ENCODE data around the gene GASK1A. TPM values are rescaled to one million over a fixed set of nuclear protein-coding genes. Genes with fewer than 3 reads are reported as not detected.
A peak's percentile ranks its signal among the peaks of the same experiment; 100 is the strongest.

The GASK1A gene
- total and polyA plus RNA-seq, 2 donors, result 10.5 to 25.1 TPM

DNA sequence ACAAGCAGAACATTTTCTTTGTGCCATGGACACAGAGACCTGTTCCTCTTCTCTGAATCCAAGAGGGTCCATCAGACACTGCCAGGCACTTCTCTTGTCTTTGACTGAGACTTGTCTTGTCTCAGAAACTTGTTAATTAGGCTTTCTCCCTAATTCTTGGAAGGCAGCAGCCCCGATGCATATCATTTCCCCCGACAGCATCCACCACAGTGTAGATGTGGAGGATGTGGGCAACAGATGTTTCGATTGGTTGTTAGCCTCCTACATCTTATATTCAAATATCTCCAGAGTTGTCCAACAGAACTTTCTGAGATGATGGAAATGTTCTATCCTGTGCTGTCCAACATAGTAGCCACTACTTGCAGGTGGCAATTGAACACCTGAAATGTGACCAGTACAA lies 15.5 kb downstream of the GASK1A start:
- 94% methylated on average over 3 of the region's 3 CpGs for WGBS

DNA sequence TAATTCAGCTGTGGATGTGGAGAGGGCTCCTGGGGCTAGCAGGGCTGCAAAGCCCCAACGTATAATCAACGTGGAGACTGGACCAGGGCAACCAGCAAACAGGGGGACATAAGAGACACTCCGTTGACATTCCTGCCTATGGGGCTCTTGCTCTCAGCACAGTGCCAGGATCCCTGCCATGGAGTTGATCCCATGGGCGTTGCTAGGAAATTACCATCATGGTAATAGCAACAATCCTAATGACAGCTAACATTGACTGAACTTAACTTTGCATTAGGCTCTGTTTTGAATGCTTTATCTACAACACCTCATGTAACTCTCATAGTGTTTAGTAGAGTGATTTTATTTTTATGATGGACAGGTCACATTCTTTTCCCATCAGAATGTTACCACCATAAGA lies 16.9 kb downstream of the GASK1A start:
- no peaks in the 10 kb centered on the region for H3K4me1 ChIP-seq (ENCODE audit: insufficient read depth)

More for the DNA sequence above, 15.5 kb downstream of the GASK1A start:
- no peaks in the 10 kb centered on the region for H3K4me1 ChIP-seq (ENCODE audit: insufficient read depth)
- H3K27ac ChIP-seq (ENCODE audit: low read depth), result no peak overlapping the region
- no peak for DNase-seq (ENCODE audit: extremely low spot score)
- H3K4me3 ChIP-seq (ENCODE audit: low read depth, low read length), result no peak overlapping the region
- no peaks in the 10 kb centered on the region for H3K36me3 ChIP-seq (ENCODE audit: insufficient read depth)

DNA sequence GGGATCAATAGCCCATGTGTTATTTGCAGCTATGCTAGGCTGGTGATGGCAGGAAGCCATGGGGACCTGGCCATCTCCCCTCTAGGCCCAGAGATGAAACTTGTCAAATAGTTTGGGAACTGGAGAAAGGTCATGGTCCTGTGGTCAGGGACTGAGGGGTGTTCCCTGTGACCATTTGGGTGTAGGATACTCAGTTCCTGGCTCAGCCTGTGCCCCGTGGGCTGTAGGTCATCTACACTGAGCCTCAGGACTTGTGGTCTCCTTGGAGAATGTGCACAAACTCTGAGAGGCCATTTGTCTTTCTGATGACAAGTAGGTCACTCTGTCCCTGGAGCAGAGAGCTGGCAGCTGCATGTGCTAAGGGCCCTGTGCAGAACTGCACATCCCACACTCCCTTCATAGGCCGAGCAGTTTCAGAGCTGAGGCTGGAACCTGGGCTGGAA lies 17.5 kb downstream of the GASK1A start:
- no peak overlapping the region for H3K4me3 ChIP-seq (ENCODE audit: low read depth, low read length)
- DNase-seq (ENCODE audit: extremely low spot score), result no peak
- H3K27ac ChIP-seq (ENCODE audit: low read depth), result no peak overlapping the region
- no peaks in the 10 kb centered on the region for H3K36me3 ChIP-seq (ENCODE audit: insufficient read depth)
- WGBS, result 75% methylated on average over 2 of the region's 2 CpGs
- H3K4me1 ChIP-seq (ENCODE audit: insufficient read depth), result no peaks in the 10 kb centered on the region

More for the DNA sequence above, 16.9 kb downstream of the GASK1A start:
- no peak for DNase-seq (ENCODE audit: extremely low spot score)
- Histone ChIP-seq H3K4me3 (ENCODE audit: low read depth, low read length) (no peak overlapping the region), H3K27ac (ENCODE audit: low read depth) (no peak overlapping the region), H3K36me3 (ENCODE audit: insufficient read depth) (no peaks in the 10 kb centered on the region)
- 86% methylated on average over 4 of the region's 4 CpGs for WGBS

DNA sequence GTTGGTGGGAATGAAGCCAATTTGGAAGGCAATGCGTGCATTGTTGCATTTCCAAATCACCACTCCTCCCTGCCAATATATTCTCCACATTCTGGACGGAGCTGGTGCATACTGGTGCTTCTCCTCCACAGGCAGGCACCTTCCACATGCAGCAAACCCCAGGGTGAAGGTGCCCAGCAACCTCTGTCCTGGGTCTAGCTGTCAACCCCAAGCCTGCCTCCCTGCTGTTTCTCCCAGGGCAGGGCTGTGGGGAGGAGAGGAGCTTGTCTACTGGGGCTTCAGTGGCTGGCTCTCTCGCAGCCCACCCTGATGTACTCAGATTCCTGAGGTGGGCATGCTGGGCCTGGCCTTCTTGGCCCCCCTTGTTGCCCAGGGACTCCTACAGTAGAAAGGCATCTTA lies 20.1 kb downstream of the GASK1A start:
- no peak for DNase-seq (ENCODE audit: extremely low spot score)
- H3K4me1 ChIP-seq (ENCODE audit: insufficient read depth), result no peaks in the 10 kb centered on the region
- H3K27ac ChIP-seq (ENCODE audit: low read depth), result no peak overlapping the region
- WGBS, result 74% methylated on average over 3 of the region's 3 CpGs
- H3K4me3 ChIP-seq (ENCODE audit: low read depth, low read length), result no peak overlapping the region
- H3K36me3 ChIP-seq (ENCODE audit: insufficient read depth), result no peaks in the 10 kb centered on the region

DNA sequence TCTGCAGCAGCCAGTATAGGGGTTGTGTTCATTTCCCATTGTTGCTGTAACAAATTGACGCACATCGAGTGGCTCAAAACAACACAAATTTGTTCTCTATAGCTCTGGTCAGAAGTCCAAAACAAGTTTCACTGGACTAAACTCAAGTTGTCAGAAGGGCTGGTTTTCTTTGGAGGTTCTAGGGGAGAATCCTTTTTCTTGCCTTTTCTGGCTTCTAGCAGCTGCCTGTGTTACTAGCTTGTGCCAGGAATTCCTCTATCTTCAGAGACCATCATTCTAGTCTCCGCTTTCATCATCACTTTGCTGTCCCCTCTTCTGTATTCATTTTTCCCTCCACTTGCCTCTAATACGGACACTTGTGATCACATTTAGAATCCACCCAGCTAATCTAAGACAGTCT lies 20.5 kb downstream of the GASK1A start:
- WGBS, result 85% methylated on average over 4 of the region's 4 CpGs
- DNase-seq (ENCODE audit: extremely low spot score), result no peak
- no peaks in the 10 kb centered on the region for H3K4me1 ChIP-seq (ENCODE audit: insufficient read depth)
- no peak overlapping the region for H3K27ac ChIP-seq (ENCODE audit: low read depth)
- H3K36me3 ChIP-seq (ENCODE audit: insufficient read depth), result no peaks in the 10 kb centered on the region
- no peak overlapping the region for H3K4me3 ChIP-seq (ENCODE audit: low read depth, low read length)

DNA sequence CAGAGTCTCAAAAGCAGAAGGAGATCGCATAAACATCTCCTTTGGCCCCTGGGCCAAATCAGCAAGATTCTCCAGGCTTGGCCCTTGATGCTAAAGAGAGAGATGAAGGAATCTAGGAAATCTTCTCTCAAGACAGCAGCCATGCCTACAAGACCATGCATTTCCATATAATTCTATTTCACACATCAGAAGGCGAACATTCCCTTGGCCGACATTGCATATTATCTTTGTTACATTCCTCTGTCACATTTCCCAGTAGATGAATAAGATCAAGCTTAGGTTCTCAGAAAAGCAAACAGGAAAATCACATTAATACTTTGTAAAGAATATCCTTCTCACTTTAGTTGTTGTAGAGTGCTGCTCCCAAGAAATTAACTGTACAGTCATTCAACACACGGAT lies 21.3 kb downstream of the GASK1A start:
- H3K36me3 ChIP-seq (ENCODE audit: insufficient read depth), result no peaks in the 10 kb centered on the region
- H3K4me3 ChIP-seq (ENCODE audit: low read depth, low read length), result no peak overlapping the region
- WGBS, result 63% methylated on average over 4 of the region's 4 CpGs
- DNase-seq (ENCODE audit: extremely low spot score), result no peak
- no peaks in the 10 kb centered on the region for H3K4me1 ChIP-seq (ENCODE audit: insufficient read depth)
- H3K27ac ChIP-seq (ENCODE audit: low read depth), result no peak overlapping the region

DNA sequence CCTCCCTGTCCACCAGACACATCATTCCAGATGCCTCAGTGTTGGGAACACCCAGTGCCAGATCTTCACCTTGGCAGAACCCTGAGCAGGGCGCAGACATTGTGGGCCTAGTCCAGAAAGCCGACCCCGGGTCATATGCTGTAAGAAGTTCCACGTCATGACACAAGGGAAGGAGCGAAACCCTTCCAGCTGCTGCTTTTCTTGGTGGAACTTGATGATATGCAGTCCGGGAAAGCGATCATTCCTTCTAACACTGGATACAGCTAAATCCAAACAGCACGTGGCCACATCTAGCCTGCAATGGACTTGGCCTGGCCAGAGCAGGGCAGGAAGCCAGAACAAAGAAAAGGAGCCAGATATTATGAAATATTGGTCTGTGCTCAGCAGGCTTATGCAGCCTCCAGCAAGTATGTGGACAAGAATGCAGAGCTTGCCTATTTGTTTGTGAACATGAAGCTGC lies 22.0 kb downstream of the GASK1A start:
- peak; percentile 74 for DNase-seq (ENCODE audit: extremely low spot score)
- H3K4me1 ChIP-seq (ENCODE audit: insufficient read depth), result no peaks in the 10 kb centered on the region
- 25% methylated on average over 8 of the region's 8 CpGs for WGBS
- no peak overlapping the region for H3K27ac ChIP-seq (ENCODE audit: low read depth)
- H3K36me3 ChIP-seq (ENCODE audit: insufficient read depth), result no peaks in the 10 kb centered on the region
- no peak overlapping the region for H3K4me3 ChIP-seq (ENCODE audit: low read depth, low read length)

DNA sequence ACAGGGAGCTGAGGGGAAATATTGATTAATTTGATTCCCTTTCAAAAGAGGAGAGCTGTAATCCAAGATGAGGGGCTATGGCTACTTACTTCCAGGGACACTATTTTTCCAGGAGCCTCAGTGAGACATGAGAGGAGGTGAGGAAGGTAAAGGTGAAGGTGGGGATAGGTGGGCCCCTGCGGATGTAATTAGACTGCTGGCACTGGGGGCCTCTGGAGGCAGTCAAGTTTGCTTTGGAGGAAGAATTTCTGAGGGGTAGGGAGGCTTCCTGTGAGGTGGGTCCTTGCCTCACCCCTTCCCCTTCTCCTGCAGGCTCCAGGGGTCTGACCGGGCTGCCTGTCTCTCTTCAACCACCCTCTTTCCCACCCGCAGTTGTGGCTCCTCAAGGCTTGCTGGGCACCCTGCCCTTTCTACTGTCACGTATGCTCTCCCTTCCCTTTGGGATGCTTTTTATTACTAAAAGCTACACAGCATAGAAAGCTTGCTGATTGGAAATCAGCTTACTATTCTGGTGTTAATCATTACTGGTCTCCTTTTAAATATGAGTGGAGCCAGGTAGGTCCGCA lies 22.5 kb downstream of the GASK1A start:
- Histone ChIP-seq H3K27ac (ENCODE audit: low read depth) (no peak overlapping the region), H3K4me3 (ENCODE audit: low read depth, low read length) (no peak overlapping the region), H3K4me1 (ENCODE audit: insufficient read depth) (no peaks in the 10 kb centered on the region), H3K36me3 (ENCODE audit: insufficient read depth) (no peaks in the 10 kb centered on the region)
- no peak for DNase-seq (ENCODE audit: extremely low spot score)
- WGBS, result 46% methylated on average over 5 of the region's 5 CpGs

DNA sequence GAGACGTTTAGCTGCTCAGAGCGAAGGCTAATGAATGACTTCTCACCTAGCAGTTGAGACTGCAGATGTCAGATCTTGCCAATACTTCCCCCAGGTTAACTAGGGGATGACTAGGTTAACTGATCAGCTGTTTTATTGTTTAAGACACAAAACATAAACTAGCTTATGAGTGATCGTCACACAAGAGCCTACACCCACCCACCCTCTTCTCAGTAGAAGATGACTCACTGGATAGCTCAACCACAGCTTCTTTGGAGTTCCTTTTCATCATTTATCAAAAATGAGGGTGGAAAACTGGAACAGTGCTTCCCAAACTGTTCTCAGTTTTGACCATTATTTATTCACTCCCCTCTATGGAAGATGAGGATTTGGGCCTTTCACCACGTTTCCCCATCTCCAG lies 25.2 kb downstream of the GASK1A start:
- WGBS, result 81% methylated on average over 4 of the region's 4 CpGs
- no peak for DNase-seq (ENCODE audit: extremely low spot score)
- Histone ChIP-seq H3K4me3 (ENCODE audit: low read depth, low read length) (no peak overlapping the region), H3K4me1 (ENCODE audit: insufficient read depth) (no peaks in the 10 kb centered on the region), H3K36me3 (ENCODE audit: insufficient read depth) (no peaks in the 10 kb centered on the region), H3K27ac (ENCODE audit: low read depth) (no peak overlapping the region)

DNA sequence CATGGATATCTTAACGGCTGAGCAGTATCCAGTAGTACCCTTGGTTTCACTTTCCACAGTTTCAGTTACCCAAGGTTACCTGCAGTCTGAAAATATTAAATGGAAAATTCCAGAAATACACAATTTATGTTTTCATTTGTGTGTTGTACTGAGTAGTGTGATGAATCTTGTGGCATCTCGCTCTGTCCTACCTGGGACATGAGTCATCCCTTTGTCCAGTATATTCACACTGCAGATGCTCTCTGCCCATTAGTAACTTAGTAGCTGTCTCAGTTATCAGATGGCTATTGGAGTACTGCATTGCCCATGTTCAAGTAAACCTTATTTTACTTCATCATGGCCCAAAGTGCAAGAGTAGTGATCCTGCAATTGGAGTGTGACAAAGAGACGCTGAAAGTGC lies 26.1 kb downstream of the GASK1A start:
- no peak for DNase-seq (ENCODE audit: extremely low spot score)
- no peaks in the 10 kb centered on the region for H3K4me1 ChIP-seq (ENCODE audit: insufficient read depth)
- H3K4me3 ChIP-seq (ENCODE audit: low read depth, low read length), result no peak overlapping the region
- no peak overlapping the region for H3K27ac ChIP-seq (ENCODE audit: low read depth)
- 96% methylated on average over 3 of the region's 3 CpGs for WGBS
- no peaks in the 10 kb centered on the region for H3K36me3 ChIP-seq (ENCODE audit: insufficient read depth)

DNA sequence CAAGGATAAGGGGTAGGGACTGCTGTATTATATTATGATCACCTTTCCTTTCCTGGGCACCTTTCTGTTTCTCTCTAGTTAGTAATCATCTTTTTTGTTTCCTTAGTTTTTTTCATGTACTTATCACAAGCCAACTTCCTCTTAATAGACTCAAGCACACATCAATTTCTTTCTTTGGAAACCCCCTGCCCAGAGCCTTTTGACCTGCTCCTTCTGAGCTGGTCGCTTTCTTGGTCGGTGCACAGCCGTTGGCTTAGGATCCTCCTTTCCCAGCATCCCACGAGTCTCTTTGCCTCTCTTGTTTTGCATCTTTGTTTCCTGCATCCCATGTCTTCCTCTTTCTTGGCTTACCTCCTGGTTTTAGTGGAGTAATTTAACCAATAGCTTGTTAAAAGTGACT lies 26.9 kb downstream of the GASK1A start:
- no peak overlapping the region for H3K4me3 ChIP-seq (ENCODE audit: low read depth, low read length)
- no peaks in the 10 kb centered on the region for H3K36me3 ChIP-seq (ENCODE audit: insufficient read depth)
- DNase-seq (ENCODE audit: extremely low spot score), result no peak
- no peaks in the 10 kb centered on the region for H3K4me1 ChIP-seq (ENCODE audit: insufficient read depth)
- 72% methylated on average over 4 of the region's 4 CpGs for WGBS
- no peak overlapping the region for H3K27ac ChIP-seq (ENCODE audit: low read depth)

DNA sequence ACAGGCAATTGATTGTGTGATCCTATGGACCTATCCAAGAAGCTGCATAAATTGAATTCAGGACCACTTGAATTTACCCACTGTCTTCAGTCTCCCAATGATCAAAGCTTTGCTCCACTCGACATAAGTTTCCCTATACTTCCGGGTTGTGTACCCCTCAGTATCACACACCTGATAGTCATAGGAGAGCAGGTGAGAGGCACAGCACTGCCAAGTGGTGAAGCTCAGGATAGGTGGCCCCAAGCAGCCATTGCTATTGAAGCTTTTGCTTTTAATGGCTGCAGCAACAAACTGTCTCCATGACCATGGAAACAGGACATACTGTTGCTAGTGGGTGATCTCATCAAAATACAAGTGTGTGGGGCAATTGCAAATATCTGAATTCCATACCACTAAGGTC lies 27.7 kb downstream of the GASK1A start:
- Histone ChIP-seq H3K27ac (ENCODE audit: low read depth) (no peak overlapping the region), H3K36me3 (ENCODE audit: insufficient read depth) (no peaks in the 10 kb centered on the region), H3K4me3 (ENCODE audit: low read depth, low read length) (no peak overlapping the region), H3K4me1 (ENCODE audit: insufficient read depth) (no peaks in the 10 kb centered on the region)
- 94% methylated on average over 2 of the region's 2 CpGs for WGBS
- DNase-seq (ENCODE audit: extremely low spot score), result no peak

DNA sequence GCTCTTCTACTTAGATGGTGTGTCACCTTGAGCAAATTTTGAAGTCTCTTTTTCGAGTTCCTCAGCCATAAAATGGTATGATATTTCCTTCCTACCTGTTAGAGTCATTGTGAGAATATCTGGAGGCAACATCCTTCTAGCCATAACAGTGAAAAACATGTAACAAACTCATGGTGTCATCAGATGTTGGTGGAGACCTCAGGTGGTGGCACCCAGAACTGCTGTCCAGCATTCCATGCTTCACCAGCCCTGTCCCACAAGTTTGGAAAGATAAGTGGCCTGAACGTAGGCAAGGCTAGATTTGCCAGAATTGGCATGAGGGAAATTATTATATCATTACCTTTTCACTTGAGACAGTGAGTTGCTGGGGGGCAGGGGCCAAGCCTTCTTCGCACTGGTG lies 30.4 kb downstream of the GASK1A start:
- H3K4me3 ChIP-seq (ENCODE audit: low read depth, low read length), result no peak overlapping the region
- no peaks in the 10 kb centered on the region for H3K4me1 ChIP-seq (ENCODE audit: insufficient read depth)
- WGBS, result 93% methylated on average over 3 of the region's 3 CpGs
- no peaks in the 10 kb centered on the region for H3K36me3 ChIP-seq (ENCODE audit: insufficient read depth)
- no peak for DNase-seq (ENCODE audit: extremely low spot score)
- H3K27ac ChIP-seq (ENCODE audit: low read depth), result no peak overlapping the region

DNA sequence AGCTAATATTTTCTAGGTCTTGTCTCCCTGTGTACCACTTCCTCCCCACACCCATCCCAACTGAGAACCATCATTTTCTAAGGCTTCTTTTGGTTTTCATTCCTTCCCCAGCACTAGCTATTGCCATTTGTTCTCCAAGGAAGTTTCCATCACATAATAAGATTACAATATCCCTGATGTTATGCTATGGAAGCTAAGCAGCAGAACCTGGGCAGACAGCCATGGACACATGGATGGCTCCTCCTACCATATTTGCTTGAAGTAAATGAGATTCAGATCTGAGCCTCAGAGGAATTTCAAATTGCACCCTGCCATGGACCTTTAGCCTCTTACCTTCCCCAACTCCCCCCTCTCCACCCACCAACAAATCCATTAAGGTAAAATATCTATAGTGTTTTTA lies 31.5 kb downstream of the GASK1A start:
- Histone ChIP-seq H3K4me3 (ENCODE audit: low read depth, low read length) (no peak overlapping the region), H3K27ac (ENCODE audit: low read depth) (no peak overlapping the region), H3K4me1 (ENCODE audit: insufficient read depth) (no peaks in the 10 kb centered on the region), H3K36me3 (ENCODE audit: insufficient read depth) (no peaks in the 10 kb centered on the region)
- no peak for DNase-seq (ENCODE audit: extremely low spot score)

DNA sequence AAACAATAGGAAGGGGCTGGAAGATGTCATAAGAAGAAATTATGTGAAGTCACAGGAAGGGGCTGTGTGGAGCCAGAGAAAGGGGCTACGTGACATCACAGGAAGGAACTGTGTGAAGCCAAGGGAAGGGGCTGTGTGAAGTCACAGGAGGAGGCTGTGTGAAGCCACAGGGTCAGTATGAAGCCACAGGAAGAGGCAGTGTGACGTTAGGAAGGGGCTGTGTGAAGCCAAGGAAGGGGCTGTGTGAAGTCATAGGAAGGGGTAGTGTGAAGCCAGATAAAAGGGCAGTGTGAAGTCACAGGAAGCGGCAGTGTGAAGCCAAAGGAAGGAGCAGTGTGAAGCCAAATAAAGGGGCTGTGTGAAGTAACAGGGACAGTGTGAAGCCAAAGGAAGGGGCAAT lies 32.5 kb downstream of the GASK1A start:
- H3K36me3 ChIP-seq (ENCODE audit: insufficient read depth), result no peaks in the 10 kb centered on the region
- H3K4me1 ChIP-seq (ENCODE audit: insufficient read depth), result no peaks in the 10 kb centered on the region
- 81% methylated on average over 3 of the region's 3 CpGs for WGBS
- no peak overlapping the region for H3K27ac ChIP-seq (ENCODE audit: low read depth)
- no peak overlapping the region for H3K4me3 ChIP-seq (ENCODE audit: low read depth, low read length)
- DNase-seq (ENCODE audit: extremely low spot score), result no peak

Data from urinary bladder (tissue), 4 donors.